Erythroblast (primary cell): Measurements from ENCODE around the gene KRT14.
"Not testable (repeated sequence)": the region's sequence is repeated elsewhere in the genome, so short reads cannot be mapped to it uniquely, and the experiment has no call there.

Source experiments
- DNase-seq, 2 experiments: peaks; one replicate each; lab custom pipeline; 2025; lab: John Stamatoyannopoulos, UW
- GATA1 ChIP-seq: IDR thresholded peaks from 2 replicates; pipeline ENCODE4 v1.6.1; 2011; ENCODE audit warnings: low read depth, mild to moderate bottlenecking, control low read depth, low read length, moderate library complexity
- POLR2A ChIP-seq: IDR thresholded peaks from 2 replicates; pipeline ENCODE4 v1.6.1; 2011; ENCODE audit warnings: mild to moderate bottlenecking, low read length

KRT14 gene

DNA sequence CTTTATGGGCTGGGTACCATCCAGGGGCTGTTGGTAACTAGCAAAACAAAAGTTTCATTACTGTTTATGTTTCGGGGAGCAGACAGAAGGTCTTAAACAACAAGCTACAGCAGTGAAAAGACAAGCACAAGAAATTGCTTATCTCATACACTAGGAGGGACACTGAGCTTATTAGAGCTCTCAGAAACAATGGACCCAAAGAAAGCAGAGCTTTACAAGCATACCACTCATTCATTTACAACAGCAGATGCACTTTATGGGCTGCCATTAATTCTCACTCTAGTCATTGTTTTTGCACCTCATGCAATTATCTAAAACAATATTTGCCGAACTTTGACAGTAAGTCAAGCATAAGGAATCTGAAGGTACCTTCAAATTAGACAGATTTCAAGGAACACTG, 15.8 kb upstream of the KRT14 start:
- TF ChIP-seq POLR2A (no peak), GATA1 (no peak)
- DNase-seq, result no peak

DNA sequence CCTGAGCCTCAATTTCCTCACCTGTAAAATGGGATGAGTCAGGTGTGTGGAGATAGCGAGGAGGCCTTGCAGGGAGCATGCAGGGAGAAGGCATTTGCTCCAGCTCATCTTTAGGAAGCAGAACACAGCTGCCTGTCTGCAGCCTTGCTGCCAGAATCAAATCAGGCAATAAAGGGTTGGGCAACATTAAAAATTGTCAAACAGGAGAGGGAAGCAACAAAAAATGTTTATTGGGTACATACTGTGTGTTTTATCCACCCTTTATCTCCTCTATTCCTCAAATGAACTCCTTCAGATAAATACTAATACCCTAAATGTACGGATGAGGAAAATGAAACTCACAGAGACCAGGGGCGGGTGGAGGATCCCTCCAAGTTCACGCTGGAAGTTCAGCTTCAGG, 13.6 kb upstream of the KRT14 start:
- TF ChIP-seq GATA1 (no peak), POLR2A (no peak)
- DNase-seq, result no peak

DNA sequence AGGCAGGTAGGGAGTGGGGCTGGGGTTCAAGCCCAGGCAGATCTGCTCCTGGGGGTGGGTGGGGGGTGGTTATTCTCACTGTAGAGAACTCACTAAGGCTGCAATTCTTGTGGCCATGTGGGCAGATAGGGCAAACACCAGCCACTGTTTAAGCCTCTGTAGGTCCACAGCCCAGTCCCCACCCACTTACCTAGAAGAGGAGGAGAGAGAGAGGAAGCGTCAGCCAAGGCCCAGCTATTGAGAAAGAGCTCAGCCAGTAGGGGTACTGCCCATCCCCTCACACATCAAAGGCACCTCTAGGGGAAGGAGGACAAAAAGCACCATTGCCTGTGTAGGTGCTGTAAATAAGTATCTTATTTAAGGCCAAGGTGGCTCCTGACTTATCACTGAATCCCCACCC, 13.0 kb upstream of the KRT14 start:
- TF ChIP-seq POLR2A, result no peak
- no peak for TF ChIP-seq GATA1
- DNase-seq, result no peak

DNA sequence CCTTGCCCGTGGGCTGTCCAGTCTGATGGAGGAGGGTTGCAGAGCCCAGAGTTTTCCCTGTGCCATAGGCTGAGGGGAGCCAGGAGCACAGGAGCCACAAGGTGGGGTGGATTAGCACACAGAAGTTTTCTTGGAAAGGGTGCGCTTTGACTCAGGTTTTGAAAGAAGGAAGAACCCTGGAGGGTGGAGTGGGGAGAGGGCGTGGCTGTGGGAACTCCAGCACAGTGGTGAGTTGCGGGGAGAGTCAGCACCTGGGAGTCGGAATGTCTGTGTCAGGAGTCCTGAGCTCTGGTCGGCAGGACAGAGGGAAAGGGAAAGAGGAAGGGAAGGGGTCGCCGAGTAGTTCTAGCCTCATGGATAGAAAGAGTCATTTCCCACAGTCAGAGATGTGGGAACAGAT, 8.9 kb upstream of the KRT14 start:
- TF ChIP-seq GATA1, result no peak
- no peak for TF ChIP-seq POLR2A
- DNase-seq, result no peak

DNA sequence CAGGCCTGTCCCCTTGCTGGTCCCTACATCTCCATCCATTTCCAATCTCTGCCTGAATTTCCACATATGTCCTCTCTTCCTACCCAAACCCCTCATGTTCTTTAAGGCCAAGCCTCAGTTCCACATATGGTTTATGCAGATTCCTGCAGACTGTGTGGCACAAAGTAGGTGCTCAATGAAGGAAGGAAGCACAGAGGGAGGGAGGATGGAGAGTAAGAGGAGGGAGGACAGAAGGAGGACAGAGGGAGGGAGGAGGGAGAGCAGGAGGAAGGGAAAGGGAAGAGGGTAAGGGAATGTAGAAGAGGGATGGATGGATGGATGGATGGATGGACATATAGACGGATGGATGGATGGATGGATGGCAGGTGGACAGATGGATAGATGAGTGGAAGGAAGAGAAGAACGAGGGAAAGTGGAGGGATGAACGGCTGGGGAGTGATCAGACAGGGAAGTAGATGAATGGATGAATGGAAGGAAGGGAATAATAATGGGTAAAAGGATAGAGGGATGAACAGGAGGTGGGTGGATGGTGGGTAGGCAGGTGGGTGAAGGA, 7.7 kb upstream of the KRT14 start:
- no peak for DNase-seq
- TF ChIP-seq POLR2A, result no peak
- no peak for TF ChIP-seq GATA1

DNA sequence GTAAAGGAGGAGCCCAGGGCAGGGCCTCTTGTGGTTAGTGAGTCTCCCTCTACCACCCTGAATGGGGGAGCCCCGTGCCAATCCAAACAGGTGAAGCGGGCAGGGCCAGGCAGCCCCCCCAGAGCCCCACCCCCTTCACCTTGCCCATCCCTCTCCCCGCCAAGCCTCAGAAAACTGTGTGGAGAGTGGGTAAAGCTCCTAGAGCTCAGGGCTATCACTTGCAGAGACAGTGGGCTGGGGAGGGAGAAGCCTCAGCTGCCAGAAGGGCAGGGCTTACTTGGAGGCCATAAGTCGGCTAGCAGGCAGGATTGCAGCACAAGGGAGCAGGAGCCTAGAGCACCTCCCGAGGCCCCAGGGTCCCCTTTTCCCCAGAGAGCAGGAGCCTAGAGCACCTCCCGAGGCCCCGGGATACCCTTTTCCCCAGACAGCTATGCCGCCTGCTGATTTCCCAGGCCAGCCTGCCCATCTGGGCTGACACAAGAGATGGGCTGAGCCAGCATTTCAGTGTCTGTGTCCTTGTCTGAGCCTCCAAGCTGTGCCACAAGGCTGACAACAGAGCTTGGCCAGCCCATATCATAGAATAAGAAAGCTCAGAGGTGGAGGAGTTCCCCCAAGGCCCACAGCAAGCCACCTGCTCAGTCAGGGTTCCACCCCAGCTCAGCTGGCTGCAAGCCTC, 6.7 kb upstream of the KRT14 start:
- TF ChIP-seq GATA1, result no peak
- no peak for TF ChIP-seq POLR2A

DNA sequence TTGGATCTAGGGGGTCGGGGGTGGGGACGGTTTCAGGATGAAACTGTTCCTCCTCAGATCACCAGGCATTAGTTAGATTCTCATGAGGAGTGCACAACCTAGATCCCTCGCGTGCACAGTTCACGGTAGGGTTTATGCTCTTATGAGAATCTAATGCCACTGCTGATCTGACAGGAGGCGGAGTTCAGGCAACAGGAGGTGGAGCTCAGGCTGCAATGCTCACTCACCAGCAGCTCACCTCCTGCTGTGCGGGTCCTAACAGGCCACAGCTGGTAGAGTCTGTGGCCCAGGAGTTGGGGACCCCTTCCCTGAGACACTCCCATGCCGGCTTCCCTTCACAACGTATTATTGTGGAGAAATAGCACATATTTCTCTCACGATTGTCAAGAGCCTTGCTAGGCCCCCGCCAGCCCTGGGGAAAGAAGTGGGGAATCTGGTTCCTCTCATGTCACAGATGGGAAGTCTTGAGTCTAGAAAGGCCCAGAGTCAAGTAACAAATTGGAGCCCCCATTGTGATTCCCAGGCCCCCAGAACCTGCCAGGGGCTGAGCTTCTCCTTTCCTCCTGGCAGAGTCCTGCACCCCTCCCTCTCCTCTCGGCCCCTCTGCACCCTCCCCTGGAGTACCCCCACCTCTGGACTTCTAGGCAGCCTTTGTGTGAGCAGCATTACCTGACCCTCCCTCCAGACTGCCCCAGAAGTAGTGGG, 6.1 kb upstream of the KRT14 start:
- no peak for TF ChIP-seq GATA1
- no peak for DNase-seq

More for the DNA sequence above, 6.7 kb upstream of the KRT14 start:
- DNase-seq, result no peak

DNA sequence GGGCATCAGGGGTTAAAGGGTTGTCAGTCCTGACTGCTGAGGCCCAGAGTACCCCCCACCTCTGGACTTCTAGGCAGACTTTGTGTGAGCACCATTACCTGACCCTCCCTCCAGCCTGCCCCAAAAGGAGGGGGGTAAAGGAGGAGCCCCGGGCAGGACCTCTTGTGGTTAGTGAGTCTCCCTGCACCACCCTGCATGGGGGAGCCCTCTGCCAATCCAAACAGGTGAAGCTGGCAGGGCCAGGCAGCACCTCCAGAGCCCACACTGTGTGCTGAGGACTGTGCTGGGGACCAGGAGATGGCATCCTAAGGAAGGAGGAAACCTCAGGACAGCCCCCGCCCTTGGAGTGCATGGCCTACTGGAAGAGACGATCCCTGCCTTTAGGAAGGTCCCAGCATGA, 2.6 kb upstream of the KRT14 start:
- TF ChIP-seq GATA1, result no peak
- no peak for TF ChIP-seq POLR2A
- no peak for DNase-seq

DNA sequence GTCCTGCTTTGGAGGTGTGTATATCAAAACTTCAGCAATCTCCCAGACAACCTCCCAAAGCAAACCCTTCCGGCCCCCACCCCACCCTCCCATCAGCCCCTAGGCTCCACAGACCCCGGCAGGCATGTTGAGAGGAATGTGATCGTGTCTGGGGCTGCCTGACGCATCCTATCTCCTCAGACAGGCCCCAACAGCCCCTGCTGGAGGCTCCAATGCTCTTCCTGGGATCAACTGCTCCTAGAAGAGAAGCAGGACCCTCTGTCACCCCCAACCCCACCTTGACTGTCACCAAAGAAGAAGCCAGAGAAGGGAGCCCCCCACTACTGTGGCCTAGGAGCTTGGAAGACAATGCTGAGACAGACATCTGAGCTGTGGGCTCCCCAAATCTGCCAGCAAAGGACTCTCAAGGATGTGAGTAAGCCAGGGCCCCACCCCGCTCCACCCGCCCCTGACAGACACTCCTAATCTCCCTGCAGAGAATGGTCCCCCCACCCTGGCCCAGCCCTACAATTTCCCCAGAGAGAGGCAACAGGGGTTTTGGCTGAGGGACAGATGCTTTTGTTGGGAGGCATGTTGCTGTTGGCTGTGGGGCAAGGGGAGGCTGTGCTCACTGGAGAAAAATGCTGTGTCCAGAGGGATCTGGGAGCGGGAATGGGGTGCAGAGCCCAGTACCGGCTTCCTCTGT, 1.6 kb upstream of the KRT14 start:
- TF ChIP-seq GATA1 (no peak), POLR2A (no peak)
- DNase-seq, result no peak

DNA sequence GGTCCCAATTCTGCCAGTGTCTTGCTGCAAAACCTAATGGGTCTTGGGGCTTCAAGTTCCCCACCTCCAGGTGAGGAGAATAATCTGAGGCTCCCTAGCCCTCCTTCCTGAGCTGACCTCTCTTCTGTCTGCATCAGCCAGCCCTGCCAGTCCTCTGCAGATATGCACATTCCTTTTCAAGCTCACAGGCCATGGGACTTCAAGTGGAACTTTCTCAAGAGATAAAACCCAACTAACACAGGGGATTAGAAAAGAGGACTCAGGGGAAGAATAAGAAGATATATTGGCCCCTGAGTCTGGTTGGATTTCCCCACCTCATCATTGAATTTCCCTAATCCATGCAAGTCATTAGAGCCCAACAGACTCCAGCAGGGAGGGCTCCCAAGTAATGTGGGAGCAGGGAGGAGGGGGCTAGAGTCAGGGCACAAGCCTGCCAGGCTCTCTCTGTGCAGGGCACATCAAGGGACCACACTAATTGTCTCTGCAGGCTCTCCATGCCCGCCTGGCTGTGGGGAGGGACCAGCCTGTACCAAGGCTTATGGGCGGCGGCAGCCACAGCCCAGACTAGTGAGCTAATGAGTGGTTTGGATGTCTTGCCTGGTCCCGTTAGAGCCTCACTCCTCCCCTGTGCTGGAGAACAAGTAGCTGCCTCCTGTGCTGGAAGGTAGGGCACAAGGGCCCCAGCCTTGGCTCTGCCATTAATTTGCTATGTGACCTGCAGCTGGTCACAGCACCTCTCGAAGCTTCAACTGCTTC, 1.2 kb downstream of the KRT14 start:
- TF ChIP-seq GATA1 (no peak), POLR2A (no peak)
- DNase-seq, result no peak

DNA sequence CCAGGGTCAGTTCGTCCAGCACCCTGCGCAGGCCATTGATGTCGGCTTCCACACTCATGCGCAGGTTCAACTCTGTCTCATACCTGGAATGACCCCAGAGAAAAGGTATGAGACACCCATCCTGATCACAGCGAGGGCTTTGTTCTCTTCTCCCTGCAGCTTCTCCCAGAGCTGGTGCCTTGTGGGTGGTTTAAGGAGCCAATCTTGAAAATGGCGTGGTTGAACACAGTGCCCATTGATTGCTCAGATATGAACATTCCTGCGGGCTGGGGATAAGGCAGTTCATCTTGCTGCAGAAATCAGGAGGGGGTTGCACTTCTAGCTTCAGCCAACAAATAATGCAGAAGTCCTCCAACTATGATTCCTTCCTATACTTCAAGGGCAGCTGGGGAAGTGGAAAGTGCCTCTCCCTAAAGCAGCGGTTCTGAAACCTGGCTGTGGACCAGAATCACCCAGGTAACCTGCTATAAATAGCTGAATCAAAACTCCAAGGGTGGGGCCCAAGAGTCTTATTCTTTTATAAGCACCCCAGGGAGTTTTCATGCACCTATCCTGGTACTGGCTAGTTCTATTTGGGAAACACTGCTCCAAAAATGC, 2.3 kb downstream of the KRT14 start:
- not testable (repeated sequence) for DNase-seq

DNA sequence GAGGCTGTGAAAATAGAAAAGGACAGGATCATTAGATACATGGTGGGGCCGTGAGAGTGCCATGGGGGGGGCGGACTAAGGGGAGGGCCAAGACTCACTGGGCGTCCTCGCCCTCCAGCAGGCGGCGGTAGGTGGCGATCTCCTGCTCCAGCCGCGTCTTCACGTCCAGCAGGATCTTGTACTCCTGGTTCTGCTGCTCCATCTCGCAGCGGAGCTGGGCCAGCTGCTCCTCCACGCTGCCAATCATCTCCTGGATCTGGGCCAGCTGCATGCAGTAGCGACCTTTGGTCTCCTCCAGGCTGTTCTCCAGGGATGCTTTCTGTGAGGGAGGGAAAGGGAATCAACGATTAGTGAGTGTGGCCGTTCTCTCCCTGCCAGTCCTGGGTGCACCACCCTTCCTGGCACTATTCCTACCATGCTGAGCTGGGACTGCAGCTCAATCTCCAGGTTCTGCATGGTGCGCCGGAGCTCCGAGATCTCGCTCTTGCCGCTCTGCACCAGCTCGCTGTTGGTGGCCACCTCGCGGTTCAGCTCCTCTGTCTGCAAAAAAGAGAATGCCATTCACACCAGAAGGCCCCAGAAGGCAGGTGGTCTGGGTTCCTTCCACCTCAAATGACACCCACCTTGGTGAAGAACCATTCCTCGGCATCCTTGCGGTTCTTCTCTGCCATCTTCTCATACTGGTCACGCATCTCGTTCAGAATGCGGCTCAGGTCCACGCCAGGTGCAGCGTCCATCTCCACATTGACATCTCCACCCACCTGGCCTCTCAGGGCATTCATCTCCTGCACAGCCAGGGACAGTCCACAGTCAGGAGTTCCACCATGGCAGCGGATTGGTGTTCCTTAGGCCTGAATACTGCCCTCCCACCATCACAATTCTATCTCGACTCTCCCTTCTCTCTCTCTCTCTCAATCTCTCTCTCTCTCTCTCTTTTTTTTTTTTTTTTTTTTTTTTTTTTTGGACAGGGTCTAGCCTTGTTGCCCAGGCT, 3.3 kb downstream of the KRT14 start:
- no peak for DNase-seq

DNA sequence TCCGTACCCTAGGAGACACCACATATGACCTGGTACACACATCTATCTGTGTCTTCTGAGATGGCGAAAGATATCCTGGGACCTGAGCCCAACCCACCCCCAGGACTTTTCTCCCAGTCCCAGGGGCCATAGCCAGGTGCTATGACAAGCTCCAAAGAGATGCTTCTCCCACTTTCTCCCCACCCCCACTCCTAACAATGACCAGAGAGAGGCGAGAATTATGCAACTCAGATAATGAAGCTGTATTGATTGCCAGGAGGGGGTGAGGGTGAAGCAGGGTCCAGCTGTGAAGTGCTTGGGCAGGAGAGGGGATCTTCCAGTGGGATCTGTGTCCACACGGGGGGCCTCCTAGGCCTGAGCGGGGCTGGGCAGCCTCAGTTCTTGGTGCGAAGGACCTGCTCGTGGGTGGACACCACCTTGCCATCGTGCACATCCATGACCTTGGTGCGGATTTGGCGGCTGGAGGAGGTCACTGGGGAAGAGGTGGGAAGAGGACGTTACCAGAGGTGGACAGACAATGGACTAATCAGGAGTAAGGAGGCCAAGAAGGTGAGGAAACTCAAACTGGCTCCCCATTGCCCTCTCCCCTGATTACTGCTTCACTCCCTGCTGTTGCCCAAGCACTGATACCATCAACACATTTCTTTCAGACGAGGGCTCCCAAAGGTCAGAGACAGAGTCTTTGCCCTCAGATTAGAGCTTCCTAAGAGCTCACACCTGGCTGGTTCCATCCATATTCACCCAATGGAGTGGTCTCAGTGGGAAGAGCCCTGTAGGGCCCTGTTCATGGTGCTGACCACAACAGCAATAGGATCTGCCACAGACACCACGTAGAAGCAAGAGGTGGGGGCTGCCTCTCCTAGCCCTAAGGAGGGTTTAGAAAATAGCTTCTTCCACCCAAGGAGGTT, 4.4 kb downstream of the KRT14 start:
- not testable (repeated sequence) for DNase-seq

More for the DNA sequence above, 3.3 kb downstream of the KRT14 start:
- no peak for TF ChIP-seq GATA1
- TF ChIP-seq POLR2A, result no peak
